ENCODE results near the gene PAX5. TPM values are rescaled to one million over a fixed set of nuclear protein-coding genes. Genes with fewer than 3 reads are reported as not detected.

Gene PAX5
- total RNA-seq, 3 donors from 2014 or later (not counting 1 experiment from before 2014, with no cell fraction given), result 1.3 to 2.1 (median 2.0) TPM

- TF ChIP-seq CTCF (IDR thresholded peaks at IDR 0.05), result no peak
- Mint-ChIP-seq H3K4me3 (no peak overlapping the region), H3K27me3 (ENCODE audit: low read depth in 2 of 2) (peaks cover 34 to 49% of the 10 kb centered on the region in 2 donors), H3K4me1 (no peaks in the 10 kb centered on the region), H3K9me3 (no peaks in the 10 kb centered on the region), H3K27ac (no peak overlapping the region), H3K36me3 (no peaks in the 10 kb centered on the region)
- DNase-seq, result no peak
- Histone ChIP-seq H3K4me3 (ENCODE audit: low read length) (no peak overlapping the region), H3K36me3 (ENCODE audit: control insufficient read depth, insufficient read depth, low read length) (no peaks in the 10 kb centered on the region), H3K27ac (ENCODE audit: low read length) (no peak overlapping the region), H3K27me3 (ENCODE audit: control insufficient read depth, insufficient read depth, low read length) (no peaks in the 10 kb centered on the region), H3K9me3 (ENCODE audit: control insufficient read depth, insufficient read depth, low read length) (no peaks in the 10 kb centered on the region), H3K4me1 (ENCODE audit: control insufficient read depth, insufficient read depth, low read length) (no peaks in the 10 kb centered on the region)
- 46% methylated on average over 4 of the region's 4 CpGs for WGBS (ENCODE audit: insufficient coverage)
- intact Hi-C loops (cut with micrococcal nuclease), result no loop called here
- no peak for ATAC-seq
These were observed 130.3 kb downstream of the PAX5 start for GRCh38 chr9:36903541-36904435.

GRCh38 chr9:36902861-36903524 is 131.1 kb downstream of the PAX5 start:
- no peak overlapping the region for H3K27ac ChIP-seq (ENCODE audit: low read length)
- no peak overlapping the region for H3K4me3 Mint-ChIP-seq
- H3K4me1 Mint-ChIP-seq, result no peaks in the 10 kb centered on the region
- no peak for ATAC-seq
- DNase-seq, result no peak
- H3K27ac Mint-ChIP-seq, result no peak overlapping the region
- no peaks in the 10 kb centered on the region for H3K27me3 ChIP-seq (ENCODE audit: control insufficient read depth, insufficient read depth, low read length)
- H3K4me3 ChIP-seq (ENCODE audit: low read length), result no peak overlapping the region
- no peaks in the 10 kb centered on the region for H3K4me1 ChIP-seq (ENCODE audit: control insufficient read depth, insufficient read depth, low read length)
- H3K9me3 ChIP-seq (ENCODE audit: control insufficient read depth, insufficient read depth, low read length), result no peaks in the 10 kb centered on the region
- 57% methylated on average over 5 of the region's 5 CpGs for WGBS (ENCODE audit: insufficient coverage)
- no peaks in the 10 kb centered on the region for H3K36me3 Mint-ChIP-seq
- intact Hi-C loops (cut with micrococcal nuclease), result no loop called here
- H3K27me3 Mint-ChIP-seq (ENCODE audit: low read depth in 2 of 2), result peaks cover 34 to 43% of the 10 kb centered on the region in 2 donors
- TF ChIP-seq CTCF (IDR thresholded peaks at IDR 0.05), result no peak
- H3K9me3 Mint-ChIP-seq, result no peaks in the 10 kb centered on the region
- H3K36me3 ChIP-seq (ENCODE audit: control insufficient read depth, insufficient read depth, low read length), result no peaks in the 10 kb centered on the region

- DNase-seq, result no peak
- Histone ChIP-seq H3K4me3 (ENCODE audit: low read length) (no peak overlapping the region), H3K36me3 (ENCODE audit: control insufficient read depth, insufficient read depth, low read length) (no peaks in the 10 kb centered on the region), H3K27me3 (ENCODE audit: control insufficient read depth, insufficient read depth, low read length) (no peaks in the 10 kb centered on the region), H3K4me1 (ENCODE audit: control insufficient read depth, insufficient read depth, low read length) (no peaks in the 10 kb centered on the region), H3K27ac (ENCODE audit: low read length) (no peak overlapping the region), H3K9me3 (ENCODE audit: control insufficient read depth, insufficient read depth, low read length) (no peaks in the 10 kb centered on the region)
- Mint-ChIP-seq H3K27me3 (ENCODE audit: low read depth in 2 of 2) (peaks cover 31 to 35% of the 10 kb centered on the region in 2 donors), H3K27ac (no peak overlapping the region), H3K9me3 (no peaks in the 10 kb centered on the region), H3K36me3 (no peaks in the 10 kb centered on the region), H3K4me3 (no peak overlapping the region), H3K4me1 (no peaks in the 10 kb centered on the region)
- intact Hi-C loops (cut with micrococcal nuclease), result no loop called here
- WGBS (ENCODE audit: insufficient coverage), result 93% methylated on average over 8 of the region's 8 CpGs
- no peak for ATAC-seq
- TF ChIP-seq CTCF (IDR thresholded peaks at IDR 0.05), result no peak
These were observed 131.9 kb downstream of the PAX5 start for GRCh38 chr9:36902080-36902716.

Measured in natural killer cell (primary cell).